HL-60 (cell line): ENCODE data around the gene GSTA5.
"Not testable (repeated sequence)": the region's sequence is repeated elsewhere in the genome, so short reads cannot be mapped to it uniquely, and the experiment has no call there.

ENCODE experiments used
- POLR2AphosphoS5 ChIP-seq: IDR thresholded peaks from 2 replicates; pipeline ENCODE4 v1.6.1; 2012; ENCODE audit warnings: low read depth
- TF ChIP-seq, protein P1 (sequence below): IDR thresholded peaks from one replicate; pipeline ENCODE4 v1.5.1; 2011; ENCODE audit warnings: low read length, control low read depth, inconsistent platforms; ENCODE audit not compliant: insufficient read depth

DNA sequence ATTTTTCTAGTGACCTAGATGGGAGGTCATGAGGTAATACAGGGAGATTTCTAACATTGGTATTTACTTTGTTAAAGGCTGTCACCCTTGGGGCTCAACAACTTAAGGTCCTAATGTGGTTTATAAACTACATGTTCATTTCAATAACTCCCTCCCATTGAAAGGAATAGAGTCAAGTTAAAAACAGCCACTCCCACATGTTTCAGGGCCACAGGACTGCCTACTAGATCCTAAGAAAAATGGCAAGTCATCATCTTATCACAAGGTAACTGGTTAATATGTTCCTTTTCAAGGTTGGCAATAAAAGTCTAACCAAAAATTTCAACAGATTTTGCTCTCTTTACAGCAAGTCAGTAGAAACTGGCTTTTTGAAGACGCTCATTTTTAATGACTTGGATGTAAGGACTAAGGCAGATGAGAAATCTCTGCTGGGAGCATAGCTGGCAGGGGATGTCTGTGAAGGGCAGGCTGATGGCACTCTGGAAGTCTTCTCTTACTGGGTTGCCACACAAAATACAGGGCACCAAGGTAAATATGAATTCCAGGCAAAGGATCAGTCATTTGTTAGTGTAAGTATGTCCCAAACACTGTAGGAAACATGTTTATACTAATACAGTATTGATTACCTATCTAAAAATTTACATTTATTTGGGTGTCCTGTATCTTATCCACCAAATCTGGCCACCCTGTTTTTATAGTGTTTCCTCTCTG lies 13.4 kb downstream of the GSTA5 start:
- TF ChIP-seq, protein P1, sequence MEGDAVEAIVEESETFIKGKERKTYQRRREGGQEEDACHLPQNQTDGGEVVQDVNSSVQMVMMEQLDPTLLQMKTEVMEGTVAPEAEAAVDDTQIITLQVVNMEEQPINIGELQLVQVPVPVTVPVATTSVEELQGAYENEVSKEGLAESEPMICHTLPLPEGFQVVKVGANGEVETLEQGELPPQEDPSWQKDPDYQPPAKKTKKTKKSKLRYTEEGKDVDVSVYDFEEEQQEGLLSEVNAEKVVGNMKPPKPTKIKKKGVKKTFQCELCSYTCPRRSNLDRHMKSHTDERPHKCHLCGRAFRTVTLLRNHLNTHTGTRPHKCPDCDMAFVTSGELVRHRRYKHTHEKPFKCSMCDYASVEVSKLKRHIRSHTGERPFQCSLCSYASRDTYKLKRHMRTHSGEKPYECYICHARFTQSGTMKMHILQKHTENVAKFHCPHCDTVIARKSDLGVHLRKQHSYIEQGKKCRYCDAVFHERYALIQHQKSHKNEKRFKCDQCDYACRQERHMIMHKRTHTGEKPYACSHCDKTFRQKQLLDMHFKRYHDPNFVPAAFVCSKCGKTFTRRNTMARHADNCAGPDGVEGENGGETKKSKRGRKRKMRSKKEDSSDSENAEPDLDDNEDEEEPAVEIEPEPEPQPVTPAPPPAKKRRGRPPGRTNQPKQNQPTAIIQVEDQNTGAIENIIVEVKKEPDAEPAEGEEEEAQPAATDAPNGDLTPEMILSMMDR, result not testable (repeated sequence)
- TF ChIP-seq POLR2AphosphoS5, result not testable (repeated sequence)
